ENCODE results near the gene TAS1R2. TPM values are rescaled to one million over a fixed set of nuclear protein-coding genes. Genes with fewer than 3 reads are reported as not detected.
"Not testable (repeated sequence)": the region's sequence is repeated elsewhere in the genome, so short reads cannot be mapped to it uniquely, and the experiment has no call there.

TAS1R2 gene
- total and polyA plus RNA-seq, 2 experiments from 2014 or later, result not detected

- TF ChIP-seq ZNF462 (CRISPR knock-in tag; IDR thresholded peaks at IDR 0.05) (no peak), EZH2phosphoT487 (IDR thresholded peaks at IDR 0.05; ENCODE audit: unreplicated experiment) (no peak), JUNB (IDR thresholded peaks at IDR 0.05; ENCODE audit: unreplicated experiment) (no peak)
These were observed 10.2 kb downstream of the TAS1R2 start (continued) for GRCh38 chr1:18849261-18849711.

GRCh38 chr1:18847723-18848122, 11.7 kb downstream of the TAS1R2 start:
- H3K4me1 Mint-ChIP-seq; H3K9me2 ChIP-seq (ENCODE audit: insufficient read depth); H3F3A ChIP-seq (replicated peaks; ENCODE audit: low read depth); H3K27me3 ChIP-seq (ENCODE audit: insufficient read depth); H3K4me1 ChIP-seq (ENCODE audit: insufficient read depth); H3K79me2 ChIP-seq (replicated peaks; ENCODE audit: insufficient read depth); ATAC-seq; DNase-seq (ENCODE audit: low spot score); H3K27ac Mint-ChIP-seq; H3K4me3 ChIP-seq; H4K20me1 ChIP-seq (replicated peaks; ENCODE audit: insufficient read depth); H3K27ac ChIP-seq (ENCODE audit: low read depth); H3K36me3 Mint-ChIP-seq (ENCODE audit: low read depth); H3K4me2 ChIP-seq; H2AFZ ChIP-seq; H3K4me3 Mint-ChIP-seq; H3K36me3 ChIP-seq (ENCODE audit: insufficient read depth); H3K9me3 Mint-ChIP-seq: not testable (repeated sequence)
- peaks cover 11% of the 10 kb centered on the region for H3K27me3 Mint-ChIP-seq (ENCODE audit: insufficient read depth, low read depth, poor library complexity)

- no peak overlapping the region for H3K4me3 ChIP-seq
- H3F3A ChIP-seq (replicated peaks; ENCODE audit: low read depth), result no peaks in the 10 kb centered on the region
- ATAC-seq (no peak), DNase-seq (ENCODE audit: low spot score) (no peak)
- H4K20me1 ChIP-seq (replicated peaks; ENCODE audit: insufficient read depth), result no peaks in the 10 kb centered on the region
- Mint-ChIP-seq H3K36me3 (ENCODE audit: low read depth) (no peaks in the 10 kb centered on the region), H3K27me3 (ENCODE audit: insufficient read depth, low read depth, poor library complexity) (peaks cover 10% of the 10 kb centered on the region), H3K27ac (no peak overlapping the region), H3K4me3 (no peak overlapping the region), H3K4me1 (no peaks in the 10 kb centered on the region), H3K9me3 (no peaks in the 10 kb centered on the region)
- no peak overlapping the region for H2AFZ ChIP-seq
- H3K4me2 ChIP-seq, result no peak overlapping the region
- H3K4me1 ChIP-seq (ENCODE audit: insufficient read depth), result no peaks in the 10 kb centered on the region
- H3K27ac ChIP-seq (ENCODE audit: low read depth), result no peak overlapping the region
- no peaks in the 10 kb centered on the region; the same call in 1 of the 2 replicates for H3K36me3 ChIP-seq (ENCODE audit: insufficient read depth)
- H3K9me2 ChIP-seq (ENCODE audit: insufficient read depth), result no peaks in the 10 kb centered on the region
- no peaks in the 10 kb centered on the region for H3K27me3 ChIP-seq (ENCODE audit: insufficient read depth)
- H3K79me2 ChIP-seq (replicated peaks; ENCODE audit: insufficient read depth), result no peaks in the 10 kb centered on the region
- TF ChIP-seq STAT1 (IDR thresholded peaks at IDR 0.05; ENCODE audit: unreplicated experiment) (no peak), ETS1 (IDR thresholded peaks at IDR 0.05) (no peak), NANOG (IDR thresholded peaks at IDR 0.05; ENCODE audit: borderline replicate concordance) (no peak), JUNB (IDR thresholded peaks at IDR 0.05; ENCODE audit: unreplicated experiment) (no peak), CREB1 (CRISPR knock-in tag; IDR thresholded peaks at IDR 0.05; ENCODE audit: low read depth) (no peak), POLR2AphosphoS5 (IDR thresholded peaks at IDR 0.05; ENCODE audit: low read depth) (no peak), EZH2 (IDR thresholded peaks at IDR 0.05; ENCODE audit: low read depth, unreplicated experiment) (no peak), ZNF331 (CRISPR knock-in tag; IDR thresholded peaks at IDR 0.05; ENCODE audit: low read depth) (no peak)
These were observed 19.3 kb downstream of the TAS1R2 start for GRCh38 chr1:18840145-18840544.

Data from GM23338 (cell line).